ENCODE results near the gene MAFB. TPM values are rescaled to one million over a fixed set of nuclear protein-coding genes. Genes with fewer than 3 reads are reported as not detected.

The MAFB gene
- total and polyA plus RNA-seq, 4 donors: 7.7 to 161 (median 41.3) TPM

GRCh38 chr20:40686893-40687292 is 2.1 kb downstream of the MAFB start:
- Histone ChIP-seq H3K36me3 (ENCODE audit: control insufficient read depth in 4 of 4, insufficient read depth in 4 of 4, low read length in 4 of 4) (peaks cover 0 to 6% (median 2%) of the 10 kb centered on the region in 4 donors), H3K9ac (ENCODE audit: insufficient read depth in 1 of 2, low read length in 2 of 2) (peak overlapping the region; percentile 0 to 71), H3K27ac (ENCODE audit: low read depth in 1 of 2, low read length in 1 of 2) (peak overlapping the region in 1 of 2 donors; percentile 98), H3K4me3 (peak overlapping the region; percentile 57), H3K4me1 (ENCODE audit: control insufficient read depth in 5 of 5, insufficient read depth in 5 of 5, low read length in 5 of 5) (peaks cover 0 to 40% (median 5%) of the 10 kb centered on the region in 5 donors), H3K27me3 (ENCODE audit: control insufficient read depth in 3 of 3, insufficient read depth in 3 of 3, low read length in 2 of 3) (peaks cover 3 to 49% (median 31%) of the 10 kb centered on the region in 3 donors), H3K9me3 (ENCODE audit: control insufficient read depth in 4 of 4, insufficient read depth in 3 of 4, low read length in 3 of 4) (no peaks in the 10 kb centered on the region)
- WGBS, 2 donors: 12 to 30% methylated on average over 12 of the region's 12 CpGs
- peak; percentile 18 to 46 (median 35) for DNase-seq
- no peak for TF ChIP-seq CTCF (IDR thresholded peaks at IDR 0.05; ENCODE audit: control extremely low read depth, extremely low read depth)
- ATAC-seq (ENCODE audit: insufficient read depth, low FRiP score): no peak

GRCh38 chr20:40686434-40686882 is 2.6 kb downstream of the MAFB start:
- ATAC-seq (ENCODE audit: insufficient read depth, low FRiP score): no peak
- peaks cover 0 to 49% (median 27%) of the 10 kb centered on the region in 3 donors for H3K27me3 ChIP-seq (ENCODE audit: control insufficient read depth in 3 of 3, insufficient read depth in 3 of 3, low read length in 2 of 3)

GRCh38 chr20:40685349-40685748 is 3.7 kb downstream of the MAFB start:
- Histone ChIP-seq H3K27me3 (ENCODE audit: control insufficient read depth in 3 of 3, insufficient read depth in 3 of 3, low read length in 2 of 3) (peaks cover 0 to 44% (median 16%) of the 10 kb centered on the region in 3 donors), H3K4me3 (no peak overlapping the region), H3K36me3 (ENCODE audit: control insufficient read depth in 4 of 4, insufficient read depth in 4 of 4, low read length in 4 of 4) (peaks cover 0 to 6% (median 2%) of the 10 kb centered on the region in 4 donors), H3K27ac (ENCODE audit: low read depth in 1 of 2, low read length in 1 of 2) (peak overlapping the region in 1 of 2 donors; percentile 28), H3K9ac (ENCODE audit: insufficient read depth in 1 of 2, low read length in 2 of 2) (no peak overlapping the region), H3K4me1 (ENCODE audit: control insufficient read depth in 5 of 5, insufficient read depth in 5 of 5, low read length in 5 of 5) (peaks cover 0 to 39% (median 3%) of the 10 kb centered on the region in 5 donors), H3K9me3 (ENCODE audit: control insufficient read depth in 4 of 4, insufficient read depth in 3 of 4, low read length in 3 of 4) (no peaks in the 10 kb centered on the region)
- 60 to 81% methylated on average over 4 of the region's 4 CpGs for WGBS, 2 donors
- TF ChIP-seq CTCF (IDR thresholded peaks at IDR 0.05; ENCODE audit: control extremely low read depth, extremely low read depth): no peak
- ATAC-seq (ENCODE audit: insufficient read depth, low FRiP score) (no peak), DNase-seq (peak in 1 of 3 donors; percentile 13)

More at GRCh38 chr20:40686434-40686882, 2.6 kb downstream of the MAFB start:
- Histone ChIP-seq H3K27ac (ENCODE audit: low read depth in 1 of 2, low read length in 1 of 2) (no peak overlapping the region), H3K9ac (ENCODE audit: insufficient read depth in 1 of 2, low read length in 2 of 2) (peak overlapping the region; percentile 0 to 71), H3K4me1 (ENCODE audit: control insufficient read depth in 5 of 5, insufficient read depth in 5 of 5, low read length in 5 of 5) (peaks cover 0 to 41% (median 5%) of the 10 kb centered on the region in 5 donors), H3K9me3 (ENCODE audit: control insufficient read depth in 4 of 4, insufficient read depth in 3 of 4, low read length in 3 of 4) (no peaks in the 10 kb centered on the region), H3K36me3 (ENCODE audit: control insufficient read depth in 4 of 4, insufficient read depth in 4 of 4, low read length in 4 of 4) (peaks cover 0 to 6% (median 2%) of the 10 kb centered on the region in 4 donors), H3K4me3 (peak overlapping the region; percentile 32)
- 28 to 42% methylated on average over 7 of the region's 7 CpGs for WGBS, 2 donors
- no peak for TF ChIP-seq CTCF (IDR thresholded peaks at IDR 0.05; ENCODE audit: control extremely low read depth, extremely low read depth)
- peak in 1 of 3 donors; percentile 11 for DNase-seq
